ENCODE data around the gene ACAP1.

- TF ChIP-seq CTCF (conservative IDR thresholded peaks at IDR 0.05) (no peak), EZH2 (IDR thresholded peaks at IDR 0.05; ENCODE audit: low read depth) (no peak)
These were observed 45.6 kb upstream of the ACAP1 start for GRCh38 chr17:7290685-7291084.

Measured in PC-9 (cell line).